ENCODE measurements around the gene CNGA2. TPM values are rescaled to one million over a fixed set of nuclear protein-coding genes. Genes with fewer than 3 reads are reported as not detected.

Gene CNGA2
- total RNA-seq, 4 donors from 2014 or later, result not detected

DNA sequence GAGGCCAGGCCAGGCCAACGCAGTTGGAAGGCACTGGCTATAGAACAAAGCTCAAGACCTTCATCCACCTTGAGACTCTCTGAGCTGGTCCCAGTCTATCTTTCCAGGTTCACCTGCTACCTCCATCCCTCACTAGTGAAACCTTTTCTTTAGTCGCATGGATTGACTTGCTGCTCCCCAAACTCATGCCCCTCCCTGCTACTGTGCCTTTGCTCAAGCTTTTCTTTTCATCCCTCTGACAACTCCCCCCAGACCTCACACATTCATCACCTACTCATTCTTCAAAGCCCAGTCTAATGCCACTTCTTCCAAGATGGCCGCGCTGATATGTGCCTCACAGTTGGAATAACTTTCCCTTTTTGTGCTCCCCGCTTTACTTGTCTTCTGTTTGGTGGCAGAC, 58.0 kb downstream of the CNGA2 start:
- Histone ChIP-seq H3K27ac (no peak overlapping the region), H3K36me3 (no peaks in the 10 kb centered on the region), H3K27me3 (no peaks in the 10 kb centered on the region), H3K4me1 (no peaks in the 10 kb centered on the region), H3K9me3 (no peaks in the 10 kb centered on the region), H3K4me3 (no peak overlapping the region)
- intact Hi-C loops (cut with DNase I; ENCODE audit: low total_unique reads), result no loop called here
- DNase-seq, result no peak
- TF ChIP-seq POLR2A (IDR thresholded peaks at IDR 0.05), result no peak
- TF ChIP-seq, protein P1, sequence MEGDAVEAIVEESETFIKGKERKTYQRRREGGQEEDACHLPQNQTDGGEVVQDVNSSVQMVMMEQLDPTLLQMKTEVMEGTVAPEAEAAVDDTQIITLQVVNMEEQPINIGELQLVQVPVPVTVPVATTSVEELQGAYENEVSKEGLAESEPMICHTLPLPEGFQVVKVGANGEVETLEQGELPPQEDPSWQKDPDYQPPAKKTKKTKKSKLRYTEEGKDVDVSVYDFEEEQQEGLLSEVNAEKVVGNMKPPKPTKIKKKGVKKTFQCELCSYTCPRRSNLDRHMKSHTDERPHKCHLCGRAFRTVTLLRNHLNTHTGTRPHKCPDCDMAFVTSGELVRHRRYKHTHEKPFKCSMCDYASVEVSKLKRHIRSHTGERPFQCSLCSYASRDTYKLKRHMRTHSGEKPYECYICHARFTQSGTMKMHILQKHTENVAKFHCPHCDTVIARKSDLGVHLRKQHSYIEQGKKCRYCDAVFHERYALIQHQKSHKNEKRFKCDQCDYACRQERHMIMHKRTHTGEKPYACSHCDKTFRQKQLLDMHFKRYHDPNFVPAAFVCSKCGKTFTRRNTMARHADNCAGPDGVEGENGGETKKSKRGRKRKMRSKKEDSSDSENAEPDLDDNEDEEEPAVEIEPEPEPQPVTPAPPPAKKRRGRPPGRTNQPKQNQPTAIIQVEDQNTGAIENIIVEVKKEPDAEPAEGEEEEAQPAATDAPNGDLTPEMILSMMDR (IDR thresholded peaks at IDR 0.05), result no peak

DNA sequence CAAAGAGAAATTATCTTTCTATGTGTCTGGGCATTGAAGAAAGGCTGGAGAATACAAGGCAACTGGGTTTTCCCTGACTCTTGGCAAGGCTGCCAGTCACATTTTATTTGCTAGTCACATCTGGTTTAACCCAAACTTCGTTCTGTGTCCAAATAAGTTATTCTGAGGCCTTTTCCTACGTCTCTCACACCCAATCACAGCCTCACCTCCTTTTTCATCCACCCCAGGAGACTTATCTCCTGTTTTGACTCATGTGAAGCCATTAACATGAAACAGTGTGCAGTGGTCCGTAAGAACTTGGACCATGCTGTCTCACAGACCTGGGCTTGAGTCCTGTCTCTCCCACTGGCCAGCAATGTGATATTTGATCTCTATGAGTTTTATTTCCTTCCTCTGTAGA, 59.3 kb downstream of the CNGA2 start:
- Histone ChIP-seq H3K36me3 (no peaks in the 10 kb centered on the region), H3K4me3 (no peak overlapping the region), H3K27ac (no peak overlapping the region), H3K27me3 (no peaks in the 10 kb centered on the region), H3K4me1 (no peaks in the 10 kb centered on the region), H3K9me3 (no peaks in the 10 kb centered on the region)
- intact Hi-C loops (cut with DNase I; ENCODE audit: low total_unique reads), result no loop called here
- no peak for DNase-seq
- no peak for TF ChIP-seq POLR2A (IDR thresholded peaks at IDR 0.05)
- TF ChIP-seq, protein P1 (IDR thresholded peaks at IDR 0.05), result no peak

Other genes starting within 250 kb of the CNGA2 start
- gene PASD1, start 171.1 kb upstream of the CNGA2 start, total RNA-seq, result not detected
- gene PRRG3, start 39.3 kb upstream of the CNGA2 start, total RNA-seq, result 1 to 10 TPM in 2 of 4 donors, not detected in 2; 2.3 to 9.6 TPM
- not detected for gene FATE1, start 18.7 kb upstream of the CNGA2 start, total RNA-seq
- not detected for gene MAGEA4, start 178.1 kb downstream of the CNGA2 start, total RNA-seq
- 10 to 100 TPM; 27.0 to 54.2 (median 27.8) TPM for gene GABRE, start 239.9 kb downstream of the CNGA2 start, total RNA-seq

All from uterus (tissue), 4 donors.